ENCODE measurements around the gene DVL1. TPM values are rescaled to one million over a fixed set of nuclear protein-coding genes. Genes with fewer than 3 reads are reported as not detected.
A peak's percentile ranks its signal among the peaks of the same experiment; 100 is the strongest.

Gene DVL1
- total and polyA plus RNA-seq, 2 of the 13 experiments (the other 11 are each of a cell fraction or from before 2014, with no cell fraction given), result 30.8 to 60.4 TPM

DNA sequence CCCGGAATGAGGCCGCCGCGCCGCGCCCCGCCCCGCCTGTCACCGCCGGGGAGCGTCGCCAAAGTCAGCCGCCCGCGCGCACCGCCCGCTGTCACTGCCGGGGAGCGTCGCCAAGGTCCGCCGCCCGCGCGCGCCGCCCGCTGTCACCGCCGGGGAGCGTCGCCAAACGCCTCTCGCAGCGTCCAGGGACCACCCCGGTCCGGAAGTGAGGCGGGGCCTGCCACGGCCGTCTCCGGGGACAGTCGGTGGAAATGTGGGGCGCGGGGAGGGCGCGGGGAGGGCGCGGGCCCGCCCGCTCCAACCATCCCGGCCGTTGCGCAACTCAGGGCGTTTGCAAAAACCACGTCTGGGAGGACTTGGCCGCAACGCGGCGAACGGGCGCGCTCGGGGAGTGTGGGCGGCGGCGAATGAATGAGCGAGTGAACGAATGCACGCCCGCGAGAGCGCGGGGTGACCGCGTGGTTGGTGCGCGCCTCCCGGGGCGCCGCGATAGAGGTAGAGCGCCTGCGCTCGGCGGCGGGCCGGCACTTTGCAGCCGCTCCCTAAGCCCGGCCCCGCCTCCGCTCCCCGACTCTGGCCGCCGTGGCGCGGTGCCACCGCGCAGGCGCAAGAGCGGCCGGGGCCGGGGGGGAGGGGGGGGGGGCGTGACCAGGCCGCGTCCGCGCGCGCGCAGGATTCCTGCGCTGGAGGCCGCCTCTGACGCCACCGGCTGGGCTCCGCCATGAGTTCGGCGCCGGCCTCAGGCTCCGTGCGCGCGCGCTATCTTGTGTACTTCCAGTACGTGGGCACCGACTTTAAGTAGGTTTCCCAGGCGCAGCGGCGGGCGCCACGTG lies 41.1 kb downstream of the DVL1 start, which contains the start of the genes ACAP3 and PUSL1 (continued):
- TF ChIP-seq RXRA (CRISPR knock-in tag; IDR thresholded peaks at IDR 0.05) (peak; percentile 61; the same call in 1 of the 2 replicates), YEATS2 (CRISPR knock-in tag; IDR thresholded peaks at IDR 0.05; ENCODE audit: borderline replicate concordance) (0 out of 2 replicates have a peak, but pooled peaks have one; percentile 41), ZNF749 (CRISPR knock-in tag; IDR thresholded peaks at IDR 0.05; ENCODE audit: borderline replicate concordance) (peak; percentile 60; the same call in 1 of the 2 replicates), ZNF234 (CRISPR knock-in tag; conservative IDR thresholded peaks at IDR 0.05) (0 out of 2 replicates have a peak, but pooled peaks have one; percentile 17), FOSL2 (CRISPR knock-in tag; IDR thresholded peaks at IDR 0.05) (no peak), ZNF792 (CRISPR knock-in tag; IDR thresholded peaks at IDR 0.05) (peak; percentile 72), ZNF331 (CRISPR knock-in tag; IDR thresholded peaks at IDR 0.05) (0 out of 2 replicates have a peak, but pooled peaks have one; percentile 49), HNF4A (CRISPR knock-in tag; IDR thresholded peaks at IDR 0.05) (peak; percentile 22; the same call in 1 of the 2 replicates), TARDBP (CRISPR knock-in tag; IDR thresholded peaks at IDR 0.05) (peak; percentile 23; the same call in 1 of the 2 replicates), ATF4 (CRISPR knock-in tag; IDR thresholded peaks at IDR 0.05) (peak in 1 of 2 experiments; percentile 60; a peak in 1 of 4 replicates), ZFP82 (CRISPR knock-in tag; IDR thresholded peaks at IDR 0.05; ENCODE audit: borderline replicate concordance) (peak; percentile 53; the same call in 1 of the 2 replicates), PLSCR1 (CRISPR knock-in tag; IDR thresholded peaks at IDR 0.05; ENCODE audit: borderline replicate concordance) (no peak), POLR2G (IDR thresholded peaks at IDR 0.05; ENCODE audit: low read depth, low read length) (peak; percentile 59; the same call in 1 of the 2 replicates), ZSCAN21 (CRISPR knock-in tag; IDR thresholded peaks at IDR 0.05; ENCODE audit: borderline replicate concordance) (peak; percentile 59), FOXP4 (CRISPR knock-in tag; IDR thresholded peaks at IDR 0.05) (0 out of 2 replicates have a peak, but pooled peaks have one; percentile 30), POGZ (CRISPR knock-in tag; IDR thresholded peaks at IDR 0.05) (0 out of 2 replicates have a peak, but pooled peaks have one; percentile 22), CHD2 (IDR thresholded peaks at IDR 0.05; ENCODE audit: low read depth, low read length) (peak; percentile 73; the same call in 1 of the 2 replicates), CEBPG (CRISPR knock-in tag; IDR thresholded peaks at IDR 0.05) (peak; percentile 93), ZNF362 (CRISPR knock-in tag; IDR thresholded peaks at IDR 0.05; ENCODE audit: borderline replicate concordance) (peak; percentile 19; the same call in 1 of the 2 replicates), ASH2L (IDR thresholded peaks at IDR 0.05; ENCODE audit: insufficient read length, low read depth, low read length) (peak; percentile 75)
- TF ChIP-seq, protein P1, sequence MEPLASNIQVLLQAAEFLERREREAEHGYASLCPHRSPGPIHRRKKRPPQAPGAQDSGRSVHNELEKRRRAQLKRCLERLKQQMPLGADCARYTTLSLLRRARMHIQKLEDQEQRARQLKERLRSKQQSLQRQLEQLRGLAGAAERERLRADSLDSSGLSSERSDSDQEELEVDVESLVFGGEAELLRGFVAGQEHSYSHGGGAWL (CRISPR knock-in tag; IDR thresholded peaks at IDR 0.05), result peak; percentile 62; the same call in 1 of the 2 replicates
- TF ChIP-seq, protein P2, sequence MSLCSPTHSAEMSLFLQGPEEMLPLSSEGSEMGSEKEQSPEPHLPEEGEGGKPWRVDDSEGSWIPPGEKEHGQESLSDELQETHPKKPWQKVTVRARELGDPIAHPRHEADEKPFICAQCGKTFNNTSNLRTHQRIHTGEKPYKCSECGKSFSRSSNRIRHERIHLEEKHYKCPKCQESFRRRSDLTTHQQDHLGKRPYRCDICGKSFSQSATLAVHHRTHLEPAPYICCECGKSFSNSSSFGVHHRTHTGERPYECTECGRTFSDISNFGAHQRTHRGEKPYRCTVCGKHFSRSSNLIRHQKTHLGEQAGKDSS (CRISPR knock-in tag; IDR thresholded peaks at IDR 0.05; ENCODE audit: borderline replicate concordance, low read depth), result peak; percentile 50; the same call in 1 of the 2 replicates

Measured in HepG2 (cell line).